ENCODE measurements around the gene FHOD3. TPM values are rescaled to one million over a fixed set of nuclear protein-coding genes. Genes with fewer than 3 reads are reported as not detected.

The FHOD3 gene
- total and polyA plus RNA-seq, 2 of the 8 experiments (the other 6 are each of a cell fraction or from before 2014, with no cell fraction given) = 9.7 to 10.5 TPM

DNA sequence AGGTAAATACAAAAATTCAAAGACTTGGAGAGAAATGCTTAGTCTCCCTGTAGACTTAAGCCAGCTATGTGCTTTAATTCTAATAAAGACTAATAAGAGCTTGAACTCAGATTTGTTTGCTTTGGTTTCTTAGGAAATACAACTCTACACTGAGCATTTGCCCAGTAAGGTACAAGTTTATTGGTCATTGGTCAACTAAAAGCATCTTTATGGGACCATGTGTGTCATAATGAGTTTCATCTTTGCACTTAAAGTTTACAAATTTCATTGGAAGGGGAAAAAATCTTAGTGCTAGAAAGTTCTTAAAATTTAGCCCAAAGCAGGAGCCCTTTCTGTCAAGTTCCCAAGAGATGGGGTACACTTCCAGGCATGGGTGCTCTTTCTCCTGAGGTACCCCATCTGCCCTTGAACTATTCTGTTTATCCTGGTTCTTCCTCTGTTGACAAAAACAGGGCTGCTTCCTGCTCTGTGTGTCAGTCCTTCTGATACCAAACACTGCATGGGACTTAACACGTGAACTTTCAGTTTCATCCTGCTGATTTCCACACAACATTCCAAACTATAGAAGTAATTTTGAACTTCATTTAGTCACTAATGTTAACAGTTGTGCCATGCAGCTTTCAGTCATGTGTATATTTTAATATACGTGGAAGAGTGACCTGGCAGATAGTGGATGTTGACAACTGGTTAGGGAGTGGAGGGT, 331.1 kb downstream of the FHOD3 start (continued):
- TF ChIP-seq JUND (IDR thresholded peaks at IDR 0.05; ENCODE audit: low read length) = no peak
- no peak for TF ChIP-seq TEAD4 (IDR thresholded peaks at IDR 0.05; ENCODE audit: low read depth, low read length)
- TF ChIP-seq RXRA (IDR thresholded peaks at IDR 0.05; ENCODE audit: insufficient read depth, low read depth, low read length) = no peak
- no peak for TF ChIP-seq BACH1 (IDR thresholded peaks at IDR 0.05; ENCODE audit: low read length)
- TF ChIP-seq ASH2L (IDR thresholded peaks at IDR 0.05; ENCODE audit: low read length) = no peak
- TF ChIP-seq, protein P1, sequence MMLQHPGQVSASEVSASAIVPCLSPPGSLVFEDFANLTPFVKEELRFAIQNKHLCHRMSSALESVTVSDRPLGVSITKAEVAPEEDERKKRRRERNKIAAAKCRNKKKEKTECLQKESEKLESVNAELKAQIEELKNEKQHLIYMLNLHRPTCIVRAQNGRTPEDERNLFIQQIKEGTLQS (IDR thresholded peaks at IDR 0.05; ENCODE audit: insufficient read depth, low read depth, low read length) = no peak
- no peak for TF ChIP-seq SP4 (IDR thresholded peaks at IDR 0.05; ENCODE audit: low read length)
- TF ChIP-seq KDM4A (IDR thresholded peaks at IDR 0.05; ENCODE audit: low read depth, low read length, severe bottlenecking) = no peak
